ENCODE results near the gene ALDH8A1. TPM values are rescaled to one million over a fixed set of nuclear protein-coding genes. Genes with fewer than 3 reads are reported as not detected.

The ALDH8A1 gene
- total and polyA plus RNA-seq, 2 of the 8 experiments (the other 6 are each of a cell fraction or from before 2014, with no cell fraction given) = 0.08 to 0.28 TPM

GRCh38 chr6:134930463-134930862 is 19.4 kb downstream of the ALDH8A1 start:
- H3K4me1 ChIP-seq (replicated peaks in 1 of 4; ENCODE audit: control insufficient read depth in 3 of 4, insufficient read depth in 4 of 4, low read length in 3 of 4) = no peaks in the 10 kb centered on the region
- no peak overlapping the region for H3K4me3 ChIP-seq (ENCODE audit: extremely low read depth in 1 of 4, insufficient read depth in 2 of 4, low read depth in 3 of 4, low read length in 4 of 4)
- no peaks in the 10 kb centered on the region for H4K20me1 ChIP-seq (replicated peaks in 1 of 2; ENCODE audit: control insufficient read depth in 1 of 2, insufficient read depth in 2 of 2, low read length in 2 of 2)
- no peak overlapping the region for H2AK5ac ChIP-seq (ENCODE audit: low read depth, low read length)
- no peak overlapping the region for H2AFZ ChIP-seq (ENCODE audit: low read length)
- H3K14ac ChIP-seq (ENCODE audit: insufficient read length) = no peak overlapping the region
- H3K36me3 ChIP-seq (ENCODE audit: control insufficient read depth in 2 of 4, insufficient read depth in 4 of 4, low read length in 3 of 4) = no peaks in the 10 kb centered on the region
- H3K9me3 ChIP-seq (ENCODE audit: insufficient read depth in 2 of 2, low read depth in 1 of 2, low read length in 1 of 2) = no peaks in the 10 kb centered on the region
- no peak for TF ChIP-seq JUN (IDR thresholded peaks at IDR 0.05; ENCODE audit: low read depth, low read length)
- no peak for TF ChIP-seq KDM5A (IDR thresholded peaks at IDR 0.05; ENCODE audit: low read length)
- no peak for TF ChIP-seq TBP (IDR thresholded peaks at IDR 0.05; ENCODE audit: low read depth, low read length)
- TF ChIP-seq MAX (IDR thresholded peaks at IDR 0.05) = no peak
- TF ChIP-seq PHF8 (conservative IDR thresholded peaks at IDR 0.05; ENCODE audit: low read depth, low read length) = no peak
- TF ChIP-seq TEAD4 (IDR thresholded peaks at IDR 0.05; ENCODE audit: low read depth, low read length) = no peak
- no peak for TF ChIP-seq CBX8 (IDR thresholded peaks at IDR 0.05; ENCODE audit: borderline replicate concordance, low read depth, low read length)
- no peaks in the 10 kb centered on the region for H3K79me1 ChIP-seq (ENCODE audit: low read depth, low read length)
- H3K27ac ChIP-seq (ENCODE audit: low read depth, low read length) = no peak overlapping the region
- 89% methylated on average over 6 of the region's 6 CpGs; no CpG with 5 or more reads in 1 of the 2 experiments for WGBS, 2 experiments (ENCODE audit: extremely low coverage in 1 of 2, insufficient coverage in 1 of 2, insufficient read length in 1 of 2, insufficient replicate concordance in 2 of 2, low coverage in 1 of 2, low lambda C conversion rate in 2 of 2, missing lambda C conversion rate in 1 of 2)
- POLR2A ChIA-PET (ENCODE audit: partially characterized antibody) = no interaction called here
- no peaks in the 10 kb centered on the region for H3K23me2 ChIP-seq (ENCODE audit: low read depth, low read length)
- no peak overlapping the region for H2BK120ac ChIP-seq (replicated peaks; ENCODE audit: low read depth, low read length)
- DNase-seq (ENCODE audit: low read depth in 1 of 2, low spot score in 2 of 2) (no peak), FAIRE-seq (no peak)
- H2BK12ac ChIP-seq (ENCODE audit: low read depth, low read length) = no peak overlapping the region
- no peak overlapping the region for H2BK15ac ChIP-seq (ENCODE audit: low read length)
- no peak overlapping the region for H3K4me2 ChIP-seq (ENCODE audit: insufficient read depth in 1 of 2, low read depth in 2 of 2, low read length in 2 of 2)
- no peaks in the 10 kb centered on the region for H3K27me3 ChIP-seq (replicated peaks in 1 of 4; ENCODE audit: control insufficient read depth in 3 of 4, extremely low read depth in 1 of 4, insufficient read depth in 3 of 4, low read length in 3 of 4)
- H3K4ac ChIP-seq (replicated peaks; ENCODE audit: insufficient read length, low read depth, low read length) = no peak overlapping the region
- H3K56ac ChIP-seq (replicated peaks; ENCODE audit: insufficient read length, low read depth, low read length) = no peak overlapping the region
- H3K79me2 ChIP-seq (ENCODE audit: control insufficient read depth in 1 of 2, insufficient read depth in 2 of 2, low read length in 2 of 2) = no peaks in the 10 kb centered on the region
- H4K5ac ChIP-seq (ENCODE audit: insufficient read length, low read depth, low read length) = no peak overlapping the region
- no peak overlapping the region for H4K91ac ChIP-seq (replicated peaks; ENCODE audit: insufficient read length, low read length)
- no peak overlapping the region for H3K9ac ChIP-seq (replicated peaks in 1 of 4; ENCODE audit: extremely low read depth in 1 of 4, low read depth in 3 of 4, low read length in 3 of 4)
- no peak overlapping the region for H2BK5ac ChIP-seq (ENCODE audit: low read depth, low read length)
- CTCF ChIA-PET (ENCODE audit: partially characterized antibody) = interaction anchor here (1.0 to 4.6 kb wide), 4 partner anchors 11 to 77 kb away, joined by 3 to 38 read pairs (median 4); no protein-coding TSS in a partner anchor
- H3K18ac ChIP-seq (ENCODE audit: extremely low read depth, low read length) = no peak overlapping the region
- no peak overlapping the region for H4K8ac ChIP-seq (ENCODE audit: extremely low read depth, insufficient read depth, low read length)
- H2BK20ac ChIP-seq (ENCODE audit: low read length) = no peak overlapping the region
- H3K23ac ChIP-seq (ENCODE audit: insufficient read length) = no peak overlapping the region
